GM21723 (cell line): Measurements from ENCODE around the gene ZNF804B.
A peak's percentile ranks its signal among the peaks of the same experiment; 100 is the strongest.

ENCODE experiments used
- ATAC-seq: cut with Tn5 transposase; IDR thresholded peaks from one replicate; pipeline ENCODE4 v1.9.1; 2021; ENCODE audit warnings: mild to moderate bottlenecking, moderate library complexity; ENCODE audit not compliant: unreplicated experiment

Gene ZNF804B

GRCh38 chr7:88835147-88835728 lies 75.7 kb downstream of the ZNF804B start:
- peak; percentile 86 for ATAC-seq

GRCh38 chr7:88842201-88842600 lies 82.7 kb downstream of the ZNF804B start:
- no peak for ATAC-seq

GRCh38 chr7:88845091-88845490 lies 85.6 kb downstream of the ZNF804B start:
- ATAC-seq, result no peak

- ATAC-seq, result no peak
Observed at GRCh38 chr7:88851220-88851619, 91.7 kb downstream of the ZNF804B start.

GRCh38 chr7:88859288-88859687 lies 99.8 kb downstream of the ZNF804B start:
- no peak for ATAC-seq

GRCh38 chr7:88866265-88866863 lies 106.9 kb downstream of the ZNF804B start:
- no peak for ATAC-seq

- no peak for ATAC-seq
Observed at GRCh38 chr7:88867158-88867557, 107.7 kb downstream of the ZNF804B start.

- no peak for ATAC-seq
Observed at GRCh38 chr7:88868456-88868855, 109.0 kb downstream of the ZNF804B start.

- ATAC-seq, result no peak
Observed at GRCh38 chr7:88881136-88881535, 121.6 kb downstream of the ZNF804B start.

- ATAC-seq, result no peak
Observed at GRCh38 chr7:88885131-88885530, 125.6 kb downstream of the ZNF804B start.

- no peak for ATAC-seq
Observed at GRCh38 chr7:88888684-88889083, 129.2 kb downstream of the ZNF804B start.

- no peak for ATAC-seq
Observed at GRCh38 chr7:88910516-88910915, 151.0 kb downstream of the ZNF804B start.

GRCh38 chr7:88912852-88913251 lies 153.4 kb downstream of the ZNF804B start:
- ATAC-seq, result no peak

- ATAC-seq, result no peak
Observed at GRCh38 chr7:88915615-88916014, 156.1 kb downstream of the ZNF804B start.

- ATAC-seq, result no peak
Observed at GRCh38 chr7:88919478-88920131, 160.1 kb downstream of the ZNF804B start.

- ATAC-seq, result no peak
Observed at GRCh38 chr7:88922944-88923343, 163.4 kb downstream of the ZNF804B start.

- ATAC-seq, result no peak
Observed at GRCh38 chr7:88928276-88928675, 168.8 kb downstream of the ZNF804B start.

- no peak for ATAC-seq
Observed at GRCh38 chr7:88929719-88930118, 170.2 kb downstream of the ZNF804B start.

- ATAC-seq, result no peak
Observed at GRCh38 chr7:88933285-88933684, 173.8 kb downstream of the ZNF804B start.

- ATAC-seq, result no peak
Observed at GRCh38 chr7:88942815-88943501, 183.5 kb downstream of the ZNF804B start.

GRCh38 chr7:88951826-88952225 lies 192.3 kb downstream of the ZNF804B start:
- ATAC-seq, result no peak

GRCh38 chr7:88964418-88964817 lies 204.9 kb downstream of the ZNF804B start:
- ATAC-seq, result no peak
